Stimulated activated CD4-positive, alpha-beta T cell treated with anti-CD3 and anti-CD28 coated beads, TNF-alpha, amount 100 ng/mL, for 48 hours (primary cell): ENCODE measurements around the gene SMIM45.

Experiments used
- DNase-seq, 3 donors: peaks; one replicate each; pipeline ENCODE4 v3.0.0-alpha.2; 2020; ENCODE audit warnings: low read depth in 3 of 3

The SMIM45 gene

DNA sequence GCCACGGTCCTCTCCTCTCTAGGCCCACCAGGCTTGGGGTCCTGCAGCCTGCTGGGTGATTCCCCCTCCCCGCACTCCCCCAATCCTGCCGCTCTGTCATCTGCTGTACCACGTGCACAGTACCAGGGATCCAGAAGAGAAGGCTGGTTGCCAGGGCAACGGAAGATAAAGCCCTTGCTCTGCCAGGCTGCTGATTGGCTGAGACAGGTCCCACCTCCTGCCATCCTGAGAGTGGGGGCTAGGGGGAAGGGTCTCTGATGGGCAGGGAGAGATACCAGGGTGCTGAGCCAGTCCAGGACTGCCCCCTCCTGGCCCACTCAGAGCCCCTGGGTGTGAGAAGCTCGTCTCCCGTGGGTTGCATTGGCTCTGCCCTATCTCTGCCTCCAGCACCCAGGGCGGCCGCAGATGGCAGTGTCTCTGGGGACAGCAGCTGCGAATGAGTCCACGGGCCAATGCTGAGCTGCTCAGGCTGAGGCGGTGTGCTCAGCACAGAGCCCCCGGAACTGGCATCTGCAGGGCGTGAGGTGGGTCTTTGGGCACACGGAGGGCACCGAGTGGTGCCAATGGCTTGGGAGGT, at the start of gene SMIM45:
Gene SMIM45 (plus strand): TSS at position 253 of the 577 bp plus-strand sequence.
- DNase-seq = no peak

DNA sequence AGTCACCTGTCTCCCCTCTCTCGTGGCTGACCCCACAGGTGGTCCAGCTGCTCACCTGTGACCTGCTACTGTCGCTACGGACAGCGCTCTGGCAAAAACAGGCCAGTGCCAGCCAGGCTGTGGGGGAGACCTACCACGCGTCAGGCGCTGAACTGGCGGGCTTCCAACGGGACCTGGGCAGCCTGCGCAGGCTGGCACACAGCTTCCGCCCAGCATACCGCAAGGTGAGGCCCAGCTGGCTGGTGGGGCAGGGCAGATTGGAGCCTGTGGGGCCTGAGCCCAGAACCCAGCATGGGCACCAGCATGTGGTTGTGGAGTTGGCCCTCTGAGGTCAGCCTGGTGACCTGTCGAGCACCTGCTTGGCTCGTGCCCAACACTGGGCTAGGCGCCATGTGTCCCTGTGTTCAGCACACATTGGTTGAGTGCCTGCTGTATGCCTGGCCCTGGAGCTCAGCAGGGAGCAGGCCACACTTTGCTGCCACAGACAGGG, 49.0 kb upstream of the SMIM45 start:
- DNase-seq = no peak

DNA sequence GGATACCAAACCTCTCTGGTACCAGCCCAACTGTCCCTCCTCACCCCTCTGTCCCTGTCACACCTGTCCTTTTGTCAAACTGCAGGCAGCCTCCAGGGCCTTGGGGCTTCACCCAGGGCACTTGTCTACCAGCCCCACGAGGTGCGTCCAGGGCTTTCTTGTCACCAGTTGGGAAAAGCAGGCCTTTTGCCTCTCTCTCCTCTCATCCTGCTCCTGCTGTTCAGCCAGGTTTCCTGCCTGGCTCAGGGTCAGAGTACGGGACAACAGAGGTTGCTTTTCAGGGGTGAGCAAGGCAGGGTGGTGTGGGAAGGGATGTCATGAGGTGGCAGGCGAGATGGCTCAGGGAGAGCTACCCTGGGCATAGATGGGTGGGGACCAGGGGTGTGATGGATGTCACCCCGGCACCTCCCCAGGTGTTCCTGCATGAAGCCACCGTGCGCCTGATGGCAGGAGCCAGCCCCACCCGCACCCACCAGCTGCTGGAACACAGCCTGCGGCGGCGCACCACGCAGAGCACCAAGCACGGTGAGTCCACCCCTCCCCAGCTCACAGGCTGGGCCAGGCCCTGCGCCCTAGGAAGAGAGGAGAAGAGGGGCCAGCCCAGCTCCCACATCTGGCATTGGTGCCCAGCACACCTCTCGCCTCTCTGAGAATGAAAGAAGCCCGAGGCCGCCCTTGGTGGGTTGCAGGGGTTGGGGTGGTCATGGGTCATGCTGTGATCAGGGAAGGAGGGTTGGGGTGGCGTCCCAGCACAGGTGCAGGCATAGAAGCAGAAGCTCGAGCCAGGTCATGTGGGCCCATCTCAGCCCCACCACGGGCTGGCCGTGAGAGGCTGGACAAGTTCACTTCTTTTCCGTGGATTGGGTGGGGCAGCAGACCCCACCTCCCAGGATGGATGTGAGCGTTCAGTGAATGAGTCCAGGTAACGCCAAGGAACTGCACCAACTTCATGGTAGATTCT, 47.2 kb upstream of the SMIM45 start:
- no peak for DNase-seq

DNA sequence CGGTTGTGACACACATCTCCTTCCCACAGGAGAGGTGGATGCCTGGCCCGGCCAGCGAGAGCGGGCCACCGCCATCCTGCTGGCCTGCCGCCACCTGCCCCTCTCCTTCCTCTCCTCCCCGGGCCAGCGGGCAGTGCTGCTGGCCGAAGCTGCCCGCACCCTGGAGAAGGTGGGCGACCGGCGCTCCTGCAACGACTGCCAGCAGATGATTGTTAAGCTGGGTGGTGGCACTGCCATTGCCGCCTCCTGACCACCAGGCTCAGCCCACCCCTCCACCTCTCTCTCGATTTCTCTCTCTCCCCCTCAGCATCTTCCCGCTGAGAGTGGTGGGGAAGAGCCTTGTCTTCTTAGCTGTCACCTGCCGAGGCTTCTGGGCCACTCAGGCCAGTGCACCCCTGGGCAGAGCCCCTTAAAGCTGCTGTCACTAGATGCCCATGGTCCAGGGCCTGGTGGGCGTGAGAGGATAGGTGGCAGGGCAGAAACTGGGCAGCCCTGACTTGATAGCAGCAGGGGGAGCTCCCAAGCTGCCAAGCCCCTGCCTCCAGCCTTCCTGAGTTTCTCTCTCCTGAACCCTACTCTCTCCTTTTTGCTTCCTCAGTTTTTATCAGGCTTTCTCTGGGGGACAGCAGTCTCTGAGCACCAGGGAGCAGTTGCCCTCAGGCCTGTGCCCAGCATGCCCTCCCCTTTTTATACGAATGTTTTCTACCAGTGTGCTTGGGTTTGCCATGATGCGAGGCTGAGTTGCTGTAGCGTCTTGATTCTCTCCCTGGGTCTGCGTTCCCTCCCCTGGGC, 46.3 kb upstream of the SMIM45 start:
- DNase-seq = no peak

DNA sequence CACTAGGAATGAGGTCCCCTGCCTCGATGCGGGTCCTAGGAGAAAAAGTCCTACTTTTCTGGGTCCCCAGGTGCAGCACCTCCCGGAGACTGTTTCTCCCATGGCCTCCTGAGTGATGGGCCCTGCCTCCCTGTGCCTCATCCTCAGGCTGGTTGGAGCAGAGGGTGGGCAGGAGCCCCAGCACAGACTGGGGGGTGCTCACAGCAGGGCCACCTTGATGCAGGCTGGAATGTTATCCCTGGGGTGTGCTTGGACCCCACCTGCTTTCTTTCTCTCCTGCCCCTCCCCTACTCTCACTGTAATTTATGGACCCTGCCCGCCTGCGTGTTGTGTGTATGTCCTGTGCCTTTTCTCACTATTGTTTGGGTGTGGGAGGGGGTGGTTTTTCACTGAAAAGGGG, 45.1 kb upstream of the SMIM45 start:
- DNase-seq = no peak

DNA sequence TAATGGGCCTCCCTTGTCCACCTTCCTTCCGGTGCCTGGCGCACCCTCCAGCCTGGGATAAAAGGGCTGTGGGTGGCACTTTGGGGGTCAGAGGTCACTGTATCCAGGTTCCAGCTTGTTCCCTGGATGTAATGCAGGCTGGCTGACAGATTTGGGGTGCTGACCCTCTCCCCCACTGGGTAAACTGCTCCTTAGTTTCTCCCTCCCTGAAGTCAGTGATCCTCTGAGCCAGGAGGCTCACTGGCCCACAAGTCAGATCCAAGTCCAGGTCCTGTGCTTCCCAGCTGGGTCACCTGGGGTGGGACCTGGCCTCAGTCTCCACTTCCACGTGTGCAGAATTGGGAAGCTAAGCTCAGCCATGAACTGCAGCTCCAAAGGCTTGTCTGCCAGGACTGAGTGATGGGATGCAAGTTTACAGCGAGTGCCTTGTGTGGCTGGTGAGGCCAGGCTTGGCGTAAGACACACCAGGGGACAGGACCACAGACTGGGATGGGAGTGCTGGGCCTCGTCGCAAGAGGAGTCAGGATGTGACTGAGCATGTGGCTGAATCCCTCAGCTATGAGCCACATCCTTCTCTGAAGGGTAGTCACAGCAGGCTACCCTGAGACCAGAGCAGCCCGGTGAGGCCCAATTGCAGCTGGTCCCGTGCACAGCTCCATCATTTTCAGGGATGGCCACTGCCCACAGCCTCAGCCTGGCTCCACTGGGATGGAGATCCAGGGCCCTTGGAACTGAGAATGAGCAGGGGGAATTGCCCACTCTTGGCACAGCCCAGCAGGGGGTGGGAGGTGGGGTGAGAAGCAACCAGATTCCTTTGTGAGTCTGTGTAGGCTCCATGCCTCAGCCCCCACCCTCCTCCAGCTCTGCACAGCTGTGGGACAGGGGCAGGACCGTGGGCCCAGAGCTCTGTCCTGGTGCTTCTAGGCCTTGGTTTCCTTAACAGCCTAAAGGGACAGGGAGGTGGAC, 44.2 kb upstream of the SMIM45 start:
- DNase-seq = no peak

DNA sequence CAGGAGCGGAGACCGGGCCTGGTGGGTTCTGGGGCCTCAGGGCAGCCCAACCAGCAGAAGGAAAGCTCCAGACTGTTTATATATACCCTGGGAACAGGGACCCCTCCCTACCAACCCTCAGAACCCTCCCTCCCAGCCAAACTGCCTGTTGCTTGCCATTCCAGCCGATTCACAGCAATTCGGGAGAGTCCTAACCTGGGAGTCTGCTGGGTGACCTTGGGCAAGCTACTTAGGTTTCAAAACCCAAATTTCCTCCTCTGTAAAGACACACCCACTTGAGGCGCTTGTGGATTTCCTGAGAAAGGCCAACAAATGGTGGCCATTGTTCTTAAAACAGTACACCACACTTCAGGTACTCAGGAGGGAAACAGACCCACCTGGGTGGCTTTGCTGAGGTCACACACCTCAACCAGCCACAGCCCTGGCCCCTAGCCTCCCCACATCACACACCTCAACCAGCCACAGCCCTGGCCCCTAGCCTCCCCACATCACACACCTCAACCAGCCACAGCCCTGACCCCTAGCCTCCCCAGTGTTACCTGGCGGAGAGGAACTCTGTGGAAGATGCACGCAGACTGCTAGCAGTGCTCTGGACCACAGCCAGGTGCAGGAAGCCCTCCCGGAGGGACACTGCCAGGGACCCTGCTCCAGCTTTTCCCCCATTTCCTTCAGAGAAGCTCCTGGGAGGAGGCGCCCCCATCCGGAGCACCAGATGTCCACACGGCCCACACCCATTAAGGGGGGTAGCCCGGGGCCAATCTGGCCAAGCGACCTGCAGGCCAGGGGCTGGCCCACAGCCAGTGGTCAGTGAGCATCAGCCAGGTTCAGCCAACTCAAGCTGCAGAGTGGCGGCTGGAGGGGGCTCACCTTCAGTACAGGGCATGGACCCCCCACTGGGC, 43.3 kb upstream of the SMIM45 start:
- no peak for DNase-seq

DNA sequence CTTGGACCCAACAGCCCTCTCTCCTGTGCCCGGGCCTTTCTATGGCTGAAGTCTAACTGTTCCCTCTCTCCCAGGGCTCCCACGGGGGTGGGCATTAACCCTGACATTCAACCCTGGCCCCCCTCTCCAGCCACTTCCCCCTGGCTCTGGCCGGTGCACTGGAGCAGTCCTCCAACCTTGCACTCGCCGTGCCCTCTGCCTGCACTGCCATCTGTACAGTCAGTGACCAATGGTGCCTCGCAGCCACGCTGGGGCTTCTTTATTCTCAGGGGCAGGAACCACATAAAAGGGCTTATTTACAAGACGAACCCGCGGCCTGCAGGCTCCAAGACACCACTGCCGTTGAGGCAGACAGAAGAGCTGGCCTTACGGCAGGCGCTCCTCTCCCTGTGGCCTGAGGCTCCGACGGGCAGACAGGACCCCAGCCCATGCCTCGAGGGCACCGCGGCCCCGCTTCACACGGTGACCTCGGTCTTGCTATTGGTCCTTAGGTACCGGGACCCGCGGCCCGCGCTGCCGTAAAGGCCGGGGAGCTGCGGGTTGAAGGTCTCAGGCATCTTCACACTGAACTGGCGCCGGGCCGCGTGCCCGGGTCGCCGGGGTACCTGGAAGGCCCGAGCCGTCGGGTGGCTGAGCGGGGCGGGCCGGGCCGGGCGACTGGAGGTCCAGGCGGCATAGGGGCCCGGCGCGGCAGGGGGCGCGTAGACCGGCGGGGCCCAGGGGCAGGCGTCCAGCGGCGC, 42.5 kb upstream of the SMIM45 start:
- DNase-seq = no peak

DNA sequence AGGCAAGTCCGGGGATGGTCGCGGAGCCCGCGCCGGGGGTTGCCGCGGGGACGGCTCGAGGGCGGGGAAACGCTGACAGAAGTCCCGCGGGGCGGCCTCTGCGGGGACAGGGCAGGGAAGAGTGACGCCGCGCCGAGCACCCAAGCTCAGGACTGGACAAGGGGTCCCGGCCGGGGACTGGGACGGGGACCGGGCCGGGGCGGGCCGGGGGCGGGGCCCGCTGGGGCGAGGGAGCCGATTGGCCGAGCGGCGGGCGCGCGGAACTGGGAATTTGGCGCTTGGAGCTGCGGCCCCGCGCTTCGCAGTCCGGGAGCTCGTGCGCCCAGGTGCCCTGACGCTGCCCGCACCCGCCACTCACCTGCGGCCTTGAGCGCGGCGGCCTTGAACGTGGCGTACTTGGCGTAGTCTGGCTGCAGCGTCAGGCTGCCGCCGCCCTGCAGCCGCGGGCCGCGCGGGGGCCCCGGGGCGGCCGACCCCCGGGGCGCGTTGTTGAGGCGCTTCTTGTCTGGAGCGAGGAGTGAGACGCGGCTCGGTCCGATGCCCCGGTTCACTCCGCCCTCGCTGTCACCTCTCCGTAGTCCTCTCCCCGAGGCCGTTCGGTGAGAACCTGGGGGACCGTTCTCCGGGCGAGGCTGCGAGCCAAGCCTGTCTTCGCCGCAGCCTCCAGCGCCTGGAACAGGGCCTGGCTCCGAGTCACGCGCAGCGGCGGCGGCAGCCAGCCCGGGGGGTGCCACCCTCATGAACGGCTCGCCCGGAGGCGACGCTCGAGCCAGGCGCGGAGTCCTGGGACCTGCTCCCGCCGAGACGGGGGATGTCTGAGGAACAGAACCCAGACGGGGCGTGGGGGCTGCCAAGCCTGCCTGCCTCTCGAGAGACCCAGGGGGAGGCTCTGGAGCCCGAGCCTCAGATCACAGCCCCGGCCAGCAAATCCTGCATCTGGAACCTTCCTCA, 41.6 kb upstream of the SMIM45 start:
- no peak for DNase-seq

DNA sequence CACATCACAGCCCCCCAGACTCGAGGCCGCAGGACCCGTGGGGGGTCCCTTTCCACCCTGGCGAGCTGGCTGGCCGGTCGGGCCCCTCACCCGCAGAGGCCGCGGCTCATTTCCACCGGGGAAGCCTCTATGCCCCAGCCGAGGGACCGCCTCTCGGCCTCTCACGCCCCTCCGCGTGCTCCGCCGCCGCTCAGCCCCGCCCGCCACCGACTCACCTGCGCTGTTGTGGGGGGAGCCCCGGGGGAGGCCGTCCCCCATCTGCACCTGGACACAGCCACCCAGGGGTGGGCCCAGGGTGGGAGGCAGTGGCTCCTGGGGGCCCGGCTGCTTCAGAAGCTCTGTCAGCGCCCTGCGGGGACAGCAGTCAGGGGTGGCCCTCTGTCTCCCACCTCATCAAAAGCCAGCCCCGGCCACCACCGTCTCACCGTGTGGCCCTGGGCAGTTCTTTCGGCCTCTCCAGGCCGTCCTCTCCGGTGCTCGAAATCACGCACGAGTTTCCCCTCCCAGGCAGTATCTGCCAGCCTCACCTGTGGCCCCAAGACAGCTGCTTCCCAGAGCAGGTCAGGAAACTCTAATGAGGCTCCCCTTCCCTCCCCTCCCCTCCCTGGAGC, 40.8 kb upstream of the SMIM45 start:
- no peak for DNase-seq

DNA sequence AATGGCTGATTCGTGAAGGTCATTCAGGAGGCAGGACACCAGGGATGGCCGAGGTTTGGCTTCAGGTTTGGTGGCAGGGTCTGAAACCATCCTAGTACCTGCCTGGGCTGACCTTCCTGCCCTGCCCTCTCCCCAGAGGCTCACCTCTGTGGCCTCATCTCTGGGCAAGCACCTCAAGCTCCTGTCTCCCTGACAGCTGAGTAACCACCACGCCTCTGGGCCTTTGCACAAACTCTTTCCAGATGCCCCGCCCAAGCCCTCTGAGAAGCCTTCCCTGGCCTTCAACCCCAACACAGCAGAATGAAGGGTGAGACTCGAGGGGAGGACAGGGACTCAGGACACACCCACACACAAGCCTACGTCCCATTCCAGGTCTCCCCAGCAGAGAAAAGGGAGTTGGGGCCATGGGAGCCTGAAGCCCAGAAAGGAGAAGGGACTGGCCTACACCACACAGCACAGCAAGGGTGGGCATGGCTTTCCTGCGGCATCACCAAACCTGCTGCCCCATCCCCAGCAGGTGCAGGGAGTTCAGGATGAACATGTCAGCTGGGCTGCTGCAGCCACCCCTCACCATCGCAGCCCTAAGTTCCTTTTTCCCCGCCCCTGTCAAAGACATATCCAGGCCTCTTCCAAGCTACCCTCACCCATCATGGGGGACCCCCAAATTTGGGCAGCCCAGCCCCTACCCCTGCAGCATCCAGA, 39.5 kb upstream of the SMIM45 start:
- DNase-seq = no peak

DNA sequence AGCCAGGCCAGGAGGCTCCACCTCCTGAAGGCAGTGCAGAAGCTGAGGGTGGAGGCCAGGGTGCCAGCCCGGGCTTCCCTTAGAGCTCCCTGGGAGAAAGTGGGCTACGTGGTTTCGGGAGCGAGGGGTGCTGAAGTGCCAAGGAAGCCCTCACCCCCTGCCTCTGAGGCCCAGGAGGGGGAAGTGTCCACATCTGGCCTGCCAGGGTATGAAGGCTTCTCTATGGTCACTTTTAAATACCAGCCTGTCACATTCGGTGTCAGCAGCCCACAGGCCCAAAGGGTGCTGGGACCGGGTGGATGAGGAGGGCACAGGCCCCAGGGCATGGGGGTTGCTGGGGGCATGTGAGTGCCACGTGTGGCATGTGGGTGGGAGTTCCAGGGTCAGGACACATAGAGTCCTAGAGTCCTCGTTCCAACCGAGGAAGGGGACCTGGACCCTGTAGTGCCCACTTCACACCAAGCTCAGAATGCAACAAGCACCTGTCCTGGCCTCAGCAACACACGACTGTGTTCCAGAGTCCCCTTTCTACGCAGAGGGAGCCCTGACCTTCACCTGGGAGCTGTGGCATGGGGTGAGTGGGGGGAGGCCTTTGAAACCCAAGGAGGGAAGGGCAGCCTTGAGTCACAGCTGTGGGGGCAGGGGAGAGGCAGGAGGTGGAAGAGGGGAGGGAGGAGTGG, 38.8 kb upstream of the SMIM45 start:
- DNase-seq = no peak

DNA sequence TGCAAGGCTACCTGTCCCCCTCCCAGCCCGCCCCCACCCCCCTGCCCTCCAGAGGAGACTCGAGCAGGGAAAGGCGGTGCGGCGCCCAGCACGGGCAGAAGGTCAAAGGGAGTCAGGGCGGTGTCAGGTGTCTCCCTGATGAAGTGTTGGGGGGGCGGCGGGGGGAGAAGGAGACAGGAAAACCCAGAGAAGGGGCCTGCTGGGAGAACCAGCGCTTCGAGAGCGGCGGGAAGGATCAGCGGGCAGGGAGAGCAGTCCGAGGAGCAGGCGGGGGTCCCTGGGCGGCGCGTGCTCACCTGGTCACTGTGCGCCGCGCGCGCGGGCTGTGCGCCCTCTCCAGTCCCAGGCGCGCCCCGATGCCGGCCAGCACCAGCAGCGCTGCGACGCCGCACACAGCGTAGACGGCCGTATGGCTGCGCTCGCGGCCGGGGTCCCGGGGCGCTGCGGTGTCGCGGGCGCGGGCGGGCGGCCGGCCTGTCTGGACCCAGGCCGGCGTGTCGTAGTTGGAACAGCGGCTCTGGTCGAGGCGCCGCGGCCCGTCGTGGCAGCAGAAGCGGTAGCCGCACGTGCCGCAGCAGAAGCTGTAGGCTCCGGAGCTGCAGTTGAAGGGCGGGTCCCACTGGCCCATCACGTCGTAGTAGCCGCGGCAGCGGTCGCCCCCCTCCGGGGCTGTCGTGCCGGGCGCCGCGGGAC, 38.0 kb upstream of the SMIM45 start:
- DNase-seq = no peak

DNA sequence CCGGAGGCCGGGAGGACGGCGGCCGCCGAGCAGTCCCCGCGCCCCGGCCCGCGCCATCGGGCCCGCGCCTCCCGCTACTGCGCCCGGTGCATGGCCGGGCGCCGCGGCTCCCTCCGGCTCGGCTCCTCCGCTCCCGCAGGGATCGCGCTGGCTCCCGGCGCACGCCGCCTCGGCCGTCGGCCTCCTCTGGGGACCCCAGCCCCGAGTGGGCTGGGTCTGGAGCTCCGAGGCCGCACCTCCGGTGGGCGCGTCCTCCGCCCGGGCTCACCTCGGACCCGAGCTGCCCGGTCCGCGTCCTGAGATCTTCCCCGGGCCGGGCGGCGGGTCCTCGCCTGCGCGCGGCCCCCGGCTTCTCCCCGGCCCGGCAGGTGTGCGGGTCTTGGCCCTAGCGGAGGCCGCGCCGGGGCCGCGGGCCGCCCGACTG, 37.3 kb upstream of the SMIM45 start:
- no peak for DNase-seq

DNA sequence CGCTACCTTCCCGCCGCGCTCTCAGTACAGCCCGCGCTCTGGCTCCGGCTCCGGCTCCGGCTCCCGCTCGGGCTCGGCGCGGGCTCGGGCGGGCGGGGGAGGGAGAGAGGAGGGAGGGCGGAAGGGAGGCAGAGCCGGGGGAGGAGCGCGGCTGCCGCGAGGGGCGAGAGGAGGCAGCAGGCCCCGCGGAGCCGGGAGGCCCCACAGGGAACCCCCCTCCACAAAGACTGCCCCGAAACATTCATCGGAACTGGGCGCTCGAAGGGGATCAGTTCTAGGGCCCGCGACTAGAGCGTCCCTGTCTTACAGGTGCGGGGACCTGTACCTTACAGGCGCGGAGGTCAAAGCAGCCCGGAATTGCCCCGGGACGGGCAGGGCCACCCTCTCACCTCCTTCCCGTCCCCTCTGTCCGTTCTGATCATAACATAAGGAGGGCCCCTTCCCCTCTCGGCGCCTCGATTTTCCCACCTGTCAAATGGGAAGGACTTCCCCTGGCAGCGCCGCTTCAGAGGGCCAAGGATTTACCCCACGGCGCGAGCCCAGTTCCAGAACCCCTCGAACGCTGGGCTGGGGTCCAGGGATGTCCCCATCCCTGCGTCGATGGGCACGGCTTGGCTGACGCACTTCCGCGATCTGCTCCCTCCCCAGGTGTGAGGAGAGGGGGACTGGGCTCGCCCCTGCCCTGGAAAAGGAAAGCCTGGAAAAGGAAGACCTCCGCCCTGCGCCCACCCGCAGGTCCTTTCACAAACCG, 36.7 kb upstream of the SMIM45 start, which contains the start of gene SHISA8:
Gene SHISA8 (minus strand): TSS at position 40 of the 751 bp plus-strand sequence. CDS start 407 bp downstream, outside the sequence.
- DNase-seq = no peak
